IPS-15b (cell line): ENCODE measurements around the gene NCBP3.
"Not testable (repeated sequence)": the region's sequence is repeated elsewhere in the genome, so short reads cannot be mapped to it uniquely, and the experiment has no call there.

Source experiments
- H3K27me3 ChIP-seq: one replicate; pipeline ENCODE4 v1.6.1; 2013; ENCODE audit warnings: low read length; ENCODE audit not compliant: control insufficient read depth, insufficient read depth
- H3K36me3 ChIP-seq: one replicate; pipeline ENCODE4 v1.6.1; 2013; ENCODE audit warnings: low read length; ENCODE audit not compliant: control insufficient read depth, insufficient read depth
- H3K4me1 ChIP-seq: one replicate; pipeline ENCODE4 v1.6.1; 2013; ENCODE audit warnings: mild to moderate bottlenecking, low read length; ENCODE audit not compliant: control insufficient read depth, insufficient read depth
- H3K4me3 ChIP-seq: one replicate; pipeline ENCODE4 v1.5.1; 2013; ENCODE audit warnings: low read depth, low read length
- H3K9ac ChIP-seq: one replicate; pipeline ENCODE4 v1.6.1; 2013; ENCODE audit warnings: low read depth, mild to moderate bottlenecking, low read length
- H3K9me3 ChIP-seq: one replicate; pipeline ENCODE4 v1.6.1; 2013; ENCODE audit warnings: mild to moderate bottlenecking, low read length; ENCODE audit not compliant: control insufficient read depth, insufficient read depth

NCBP3 gene

GRCh38 chr17:3794557-3795389 lies 51.3 kb downstream of the NCBP3 start:
- H3K27me3 ChIP-seq = no peaks in the 10 kb centered on the region
- no peaks in the 10 kb centered on the region for H3K36me3 ChIP-seq
- no peaks in the 10 kb centered on the region for H3K4me1 ChIP-seq
- H3K9me3 ChIP-seq = no peaks in the 10 kb centered on the region
- no peak overlapping the region for H3K4me3 ChIP-seq
- H3K9ac ChIP-seq = no peak overlapping the region

DNA sequence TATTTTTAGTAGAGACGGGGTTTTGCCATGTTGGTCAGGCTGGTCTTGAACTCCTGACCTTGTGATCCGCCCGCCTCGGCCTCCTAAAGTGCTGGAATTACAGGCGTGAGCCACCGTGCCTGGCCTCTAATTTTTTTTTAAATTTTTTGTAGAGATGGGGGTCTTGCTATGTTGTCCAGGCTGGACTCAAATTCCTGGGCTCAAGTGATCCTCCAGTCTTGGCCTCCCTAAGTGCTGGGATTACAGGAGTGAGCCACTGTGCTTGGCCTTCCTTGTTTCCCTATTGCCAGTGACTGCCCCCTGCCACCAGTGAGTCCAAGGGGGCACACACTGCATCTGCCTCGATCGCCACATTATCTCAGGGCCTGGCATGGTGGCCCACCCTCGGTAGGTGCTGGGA lies 51.9 kb downstream of the NCBP3 start:
- not testable (repeated sequence) for H3K9me3 ChIP-seq, H3K4me1 ChIP-seq, H3K9ac ChIP-seq, H3K27me3 ChIP-seq, H3K4me3 ChIP-seq, H3K36me3 ChIP-seq

- not testable (repeated sequence) for H3K4me3 ChIP-seq, H3K9ac ChIP-seq, H3K36me3 ChIP-seq, H3K4me1 ChIP-seq, H3K27me3 ChIP-seq, H3K9me3 ChIP-seq
Measured at GRCh38 chr17:3793258-3793657, 52.8 kb downstream of the NCBP3 start.

- Histone ChIP-seq H3K4me1 (no peaks in the 10 kb centered on the region), H3K36me3 (no peaks in the 10 kb centered on the region), H3K4me3 (no peak overlapping the region)
Measured at GRCh38 chr17:3792481-3792880, 53.6 kb downstream of the NCBP3 start.

DNA sequence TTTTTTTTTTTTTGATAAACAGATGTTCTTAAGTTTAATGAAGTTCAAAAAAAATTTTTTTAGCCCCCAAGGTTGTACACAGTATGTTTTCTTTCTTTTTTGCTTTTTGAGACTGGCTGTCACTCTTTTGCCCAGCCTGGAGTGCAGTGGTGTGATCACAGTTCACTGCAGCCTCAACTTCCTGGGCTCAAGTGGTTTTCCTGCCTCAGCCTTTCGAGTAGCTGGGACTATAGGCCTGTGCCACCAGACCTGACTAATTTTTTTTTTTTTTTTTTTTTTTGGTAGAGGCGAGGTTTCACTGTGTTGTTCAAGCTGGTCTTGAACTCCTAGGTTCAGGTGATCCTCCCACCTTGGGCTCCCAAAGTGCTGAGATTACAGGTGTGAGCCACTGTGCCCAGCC lies 57.8 kb downstream of the NCBP3 start:
- Histone ChIP-seq H3K36me3 (no peaks in the 10 kb centered on the region), H3K9me3 (no peaks in the 10 kb centered on the region), H3K9ac (no peak overlapping the region), H3K4me1 (no peaks in the 10 kb centered on the region), H3K27me3 (no peaks in the 10 kb centered on the region), H3K4me3 (no peak overlapping the region)

More at GRCh38 chr17:3792481-3792880, 53.6 kb downstream of the NCBP3 start:
- Histone ChIP-seq H3K9me3 (no peaks in the 10 kb centered on the region), H3K27me3 (no peaks in the 10 kb centered on the region), H3K9ac (no peak overlapping the region)

DNA sequence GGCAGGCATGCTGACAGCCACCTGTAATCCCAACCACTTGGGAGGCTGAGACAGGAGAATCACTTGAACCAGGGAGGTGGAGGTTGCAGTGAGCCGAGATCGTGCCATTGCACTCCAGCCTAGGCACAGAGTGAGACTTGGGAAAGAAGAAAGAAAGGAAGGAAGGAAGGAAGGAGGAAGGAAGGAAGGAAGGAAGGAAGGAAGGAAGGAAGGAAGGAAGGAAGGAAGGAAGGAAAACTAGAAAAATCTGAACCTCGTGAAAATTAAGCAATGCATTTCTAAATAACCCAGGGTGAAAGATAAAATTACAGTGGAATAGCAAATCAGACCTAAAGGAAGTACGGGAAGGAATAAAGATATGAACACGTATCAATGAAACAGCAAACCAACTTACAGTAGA lies 60.7 kb downstream of the NCBP3 start:
- not testable (repeated sequence) for H3K4me1 ChIP-seq, H3K4me3 ChIP-seq, H3K9me3 ChIP-seq, H3K9ac ChIP-seq, H3K27me3 ChIP-seq, H3K36me3 ChIP-seq

DNA sequence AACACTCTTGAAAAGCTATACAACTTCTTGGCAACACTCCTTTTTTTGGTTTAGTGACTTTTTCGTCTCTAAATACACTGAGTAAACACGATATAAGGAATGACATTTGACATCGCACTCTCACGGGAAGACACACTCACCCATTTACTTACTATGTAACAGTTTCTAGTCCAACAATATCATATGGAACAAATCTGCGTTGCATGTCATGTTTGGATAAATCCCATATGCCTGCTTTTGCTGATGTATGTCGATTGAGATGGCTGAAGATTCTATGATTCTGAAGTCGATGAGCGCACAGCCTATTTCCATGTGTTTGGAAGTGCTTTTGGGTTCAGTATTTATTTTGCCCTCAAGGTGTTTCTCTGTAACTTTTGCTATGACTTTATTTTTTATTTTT lies 63.3 kb downstream of the NCBP3 start:
- Histone ChIP-seq H3K27me3 (no peaks in the 10 kb centered on the region), H3K9ac (no peak overlapping the region), H3K9me3 (no peaks in the 10 kb centered on the region), H3K4me3 (no peak overlapping the region), H3K4me1 (no peaks in the 10 kb centered on the region), H3K36me3 (no peaks in the 10 kb centered on the region)

GRCh38 chr17:3780986-3781385 lies 65.1 kb downstream of the NCBP3 start:
- Histone ChIP-seq H3K9me3 (no peaks in the 10 kb centered on the region), H3K36me3 (no peaks in the 10 kb centered on the region), H3K4me1 (no peaks in the 10 kb centered on the region), H3K27me3 (no peaks in the 10 kb centered on the region), H3K9ac (no peak overlapping the region), H3K4me3 (no peak overlapping the region)

- Histone ChIP-seq H3K9ac (no peak overlapping the region), H3K36me3 (no peaks in the 10 kb centered on the region), H3K27me3 (no peaks in the 10 kb centered on the region), H3K4me3 (no peak overlapping the region), H3K4me1 (no peaks in the 10 kb centered on the region), H3K9me3 (no peaks in the 10 kb centered on the region)
Measured at GRCh38 chr17:3777366-3778120, 68.5 kb downstream of the NCBP3 start.

DNA sequence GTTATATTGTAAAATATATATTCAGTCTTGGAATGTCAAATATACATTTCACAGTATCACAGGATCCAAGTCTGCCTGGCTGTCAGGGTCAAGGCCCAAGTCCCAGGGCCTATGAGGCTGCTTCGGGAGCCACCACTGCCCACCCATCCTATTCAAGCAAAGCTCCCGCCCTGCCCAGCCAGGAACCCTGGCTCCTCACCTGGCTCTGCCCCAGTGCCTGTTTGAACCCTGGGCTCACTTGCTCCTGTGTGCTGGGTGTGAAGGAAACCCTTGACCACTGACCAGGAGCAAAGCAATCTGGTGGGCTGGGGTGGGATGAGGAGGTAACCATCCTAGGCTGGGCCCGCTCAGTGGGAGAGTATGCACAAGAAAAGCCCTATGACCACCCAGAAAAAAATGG lies 72.1 kb downstream of the NCBP3 start:
- no peak overlapping the region for H3K9ac ChIP-seq
- H3K4me1 ChIP-seq = no peaks in the 10 kb centered on the region
- H3K36me3 ChIP-seq = no peaks in the 10 kb centered on the region
- no peaks in the 10 kb centered on the region for H3K9me3 ChIP-seq
- H3K4me3 ChIP-seq = no peak overlapping the region
- H3K27me3 ChIP-seq = no peaks in the 10 kb centered on the region

- no peaks in the 10 kb centered on the region for H3K9me3 ChIP-seq
- H3K27me3 ChIP-seq = no peaks in the 10 kb centered on the region
- H3K9ac ChIP-seq = no peak overlapping the region
- H3K4me1 ChIP-seq = no peaks in the 10 kb centered on the region
- H3K36me3 ChIP-seq = no peaks in the 10 kb centered on the region
- no peak overlapping the region for H3K4me3 ChIP-seq
Measured at GRCh38 chr17:3773511-3773910, 72.5 kb downstream of the NCBP3 start.

GRCh38 chr17:3772764-3773163 lies 73.3 kb downstream of the NCBP3 start:
- Histone ChIP-seq H3K36me3 (no peaks in the 10 kb centered on the region), H3K27me3 (no peaks in the 10 kb centered on the region), H3K4me3 (no peak overlapping the region), H3K4me1 (no peaks in the 10 kb centered on the region), H3K9ac (no peak overlapping the region), H3K9me3 (no peaks in the 10 kb centered on the region)
